Measurements from ENCODE around the gene CYLD. TPM values are rescaled to one million over a fixed set of nuclear protein-coding genes. Genes with fewer than 3 reads are reported as not detected.

The CYLD gene
- total RNA-seq, 1 experiment from 2014 or later = 11.9 TPM

GRCh38 chr16:50802000-50802399 lies 60.1 kb downstream of the CYLD start:
- no peak overlapping the region for H3K9ac ChIP-seq (ENCODE audit: low read length)
- peaks cover 0 to 3% of the 10 kb centered on the region in 2 experiments; a peak in 1 of 4 replicates for H3K4me1 ChIP-seq (ENCODE audit: control insufficient read depth in 1 of 2, insufficient read depth in 2 of 2, low read length in 2 of 2)
- no peaks in the 10 kb centered on the region for H3K27me3 ChIP-seq (ENCODE audit: insufficient read depth, low read length)
- no peak overlapping the region for H2AFZ ChIP-seq (ENCODE audit: low read depth, low read length, poor library complexity, severe bottlenecking)
- no TSS peak for BruUV-seq (replicated peaks)
- no peaks in the 10 kb centered on the region for H3K9me2 ChIP-seq (ENCODE audit: insufficient read depth)
- ATAC-seq = no peak
- H3K4me2 ChIP-seq (ENCODE audit: low read length) = no peak overlapping the region
- POLR2A ChIA-PET = no interaction called here
- H4K20me1 ChIP-seq (ENCODE audit: insufficient read depth) = no peaks in the 10 kb centered on the region
- no peaks in the 10 kb centered on the region for H3K9me3 ChIP-seq (ENCODE audit: control insufficient read depth in 1 of 2, insufficient read depth in 1 of 2, low read depth in 1 of 2, low read length in 2 of 2)
- no peak overlapping the region for H3K4me3 ChIP-seq (replicated peaks in 1 of 2; ENCODE audit: low read depth in 1 of 2, low read length in 2 of 2)
- H3K27ac ChIP-seq (ENCODE audit: low read depth, low read length) = no peak overlapping the region
- H3K36me3 ChIP-seq (ENCODE audit: control insufficient read depth in 1 of 2, insufficient read depth in 2 of 2, low read length in 2 of 2) = no peaks in the 10 kb centered on the region
- no peak for TF ChIP-seq SP1 (IDR thresholded peaks at IDR 0.05; ENCODE audit: low read depth)
- no peak for TF ChIP-seq EGR1 (IDR thresholded peaks at IDR 0.05; ENCODE audit: low read depth)
- no peak for TF ChIP-seq ZBTB33 (IDR thresholded peaks at IDR 0.05; ENCODE audit: extremely low read depth, insufficient replicate concordance, low read length)
- TF ChIP-seq EZH2phosphoT487 (IDR thresholded peaks at IDR 0.05; ENCODE audit: borderline replicate concordance) = no peak
- TF ChIP-seq TCF7L2 (IDR thresholded peaks at IDR 0.05; ENCODE audit: borderline replicate concordance, extremely low read depth, insufficient read depth, insufficient read length) = no peak
- TF ChIP-seq POLR2AphosphoS5 (IDR thresholded peaks at IDR 0.05; ENCODE audit: low read depth, low read length) = no peak
- no peak for TF ChIP-seq CBX3 (IDR thresholded peaks at IDR 0.05; ENCODE audit: low read depth)
- no peak for TF ChIP-seq ZNF274 (IDR thresholded peaks at IDR 0.05; ENCODE audit: low read depth, low read length)
- TF ChIP-seq ELF1 (IDR thresholded peaks at IDR 0.05; ENCODE audit: borderline replicate concordance, low read depth) = no peak
- TF ChIP-seq ATF3 (IDR thresholded peaks at IDR 0.05) = no peak
- TF ChIP-seq EZH2 (IDR thresholded peaks at IDR 0.05) = no peak
- no peak for TF ChIP-seq MAX (IDR thresholded peaks at IDR 0.05)
- no peak for TF ChIP-seq YY1 (IDR thresholded peaks at IDR 0.05; ENCODE audit: extremely low read depth, insufficient replicate concordance, low read depth, low read length)
- no peak for TF ChIP-seq ZFX (IDR thresholded peaks at IDR 0.05)
- TF ChIP-seq RAD21 (IDR thresholded peaks at IDR 0.05; ENCODE audit: low read depth) = no peak
- no peak for TF ChIP-seq CEBPB (IDR thresholded peaks at IDR 0.05; ENCODE audit: low read depth)
- H3K79me2 ChIP-seq (ENCODE audit: insufficient read depth, low read length) = no peaks in the 10 kb centered on the region
- intact Hi-C loops (cut with micrococcal nuclease) = no loop called here
- CTCF ChIA-PET = no interaction called here
- no peak for DNase-seq (ENCODE audit: low read depth, low spot score)
- RAD21 ChIA-PET (ENCODE audit: low non-redundant PET in 1 of 2, low total read pairs in 2 of 2, uncharacterized antibody in 2 of 2, unreplicated experiment in 2 of 2) = no interaction called here
